Activated naive CD4-positive, alpha-beta T cell treated with anti-CD3 and anti-CD28 coated beads, Interleukin-2, amount 50 U/mL, for 24 hours (primary cell): ENCODE measurements around the gene SMIM10.
"Not testable (repeated sequence)": the region's sequence is repeated elsewhere in the genome, so short reads cannot be mapped to it uniquely, and the experiment has no call there.

Experiments
- H3K27ac Mint-ChIP-seq: one replicate; pipeline ENCODE4 v1.8.0; 2021; ENCODE audit warnings: mild to moderate bottlenecking, mixed read lengths
- H3K27me3 Mint-ChIP-seq: one replicate; pipeline ENCODE4 v1.8.0; 2021; ENCODE audit warnings: mixed read lengths
- H3K36me3 Mint-ChIP-seq: one replicate; pipeline ENCODE4 v1.8.0; 2021; ENCODE audit warnings: mixed read lengths
- H3K4me1 Mint-ChIP-seq: one replicate; pipeline ENCODE4 v1.8.0; 2021; ENCODE audit warnings: mixed read lengths
- H3K4me3 Mint-ChIP-seq: one replicate; pipeline ENCODE4 v1.8.0; 2021; ENCODE audit warnings: mild to moderate bottlenecking, mixed read lengths
- H3K9me3 Mint-ChIP-seq: one replicate; pipeline ENCODE4 v1.8.0; 2021; ENCODE audit warnings: mixed read lengths

SMIM10 gene

GRCh38 chrX:134990801-134991481, at the start of gene SMIM10:
Gene SMIM10, plus strand, starts transcription at chrX:134990991. Its CDS starts 105 bp downstream, at chrX:134991096.
- peaks cover under 1% of the 10 kb centered on the region for H3K36me3 Mint-ChIP-seq
- peak within 1 kb of the TSS; percentile 83 for H3K4me3 Mint-ChIP-seq
- no peak within 1 kb of the TSS for H3K27ac Mint-ChIP-seq
- H3K4me1 Mint-ChIP-seq = peaks cover 16% of the 10 kb centered on the region
- H3K9me3 Mint-ChIP-seq = no peaks in the 10 kb centered on the region
- peaks cover 15% of the 10 kb centered on the region for H3K27me3 Mint-ChIP-seq

- not testable (repeated sequence) for H3K36me3 Mint-ChIP-seq, H3K9me3 Mint-ChIP-seq, H3K4me1 Mint-ChIP-seq, H3K27me3 Mint-ChIP-seq, H3K27ac Mint-ChIP-seq, H3K4me3 Mint-ChIP-seq
These were observed 44.4 kb upstream of the SMIM10 start for GRCh38 chrX:134946364-134946763.

GRCh38 chrX:134948333-134949241, 42.2 kb upstream of the SMIM10 start:
- Mint-ChIP-seq H3K36me3 (no peaks in the 10 kb centered on the region), H3K4me3 (no peak overlapping the region), H3K27ac (no peak overlapping the region), H3K9me3 (no peaks in the 10 kb centered on the region), H3K27me3 (no peaks in the 10 kb centered on the region), H3K4me1 (no peaks in the 10 kb centered on the region)

GRCh38 chrX:134949271-134949670, 41.5 kb upstream of the SMIM10 start:
- Mint-ChIP-seq H3K36me3 (no peaks in the 10 kb centered on the region), H3K9me3 (no peaks in the 10 kb centered on the region), H3K4me3 (no peak overlapping the region), H3K4me1 (no peaks in the 10 kb centered on the region), H3K27me3 (no peaks in the 10 kb centered on the region), H3K27ac (no peak overlapping the region)

- H3K9me3 Mint-ChIP-seq = no peaks in the 10 kb centered on the region
- H3K27ac Mint-ChIP-seq = no peak overlapping the region
- H3K4me3 Mint-ChIP-seq = no peak overlapping the region
- H3K4me1 Mint-ChIP-seq = no peaks in the 10 kb centered on the region
- no peaks in the 10 kb centered on the region for H3K36me3 Mint-ChIP-seq
- H3K27me3 Mint-ChIP-seq = peaks cover 6% of the 10 kb centered on the region
These were observed 33.0 kb upstream of the SMIM10 start for GRCh38 chrX:134957836-134958235.

- peaks cover 13% of the 10 kb centered on the region for H3K27me3 Mint-ChIP-seq
- not testable (repeated sequence) for H3K36me3 Mint-ChIP-seq, H3K4me3 Mint-ChIP-seq, H3K9me3 Mint-ChIP-seq, H3K4me1 Mint-ChIP-seq, H3K27ac Mint-ChIP-seq
These were observed 30.4 kb upstream of the SMIM10 start for GRCh38 chrX:134960366-134960765.

- H3K4me3 Mint-ChIP-seq = no peak overlapping the region
- H3K36me3 Mint-ChIP-seq = no peaks in the 10 kb centered on the region
- H3K4me1 Mint-ChIP-seq = no peaks in the 10 kb centered on the region
- peaks cover 13% of the 10 kb centered on the region for H3K27me3 Mint-ChIP-seq
- no peaks in the 10 kb centered on the region for H3K9me3 Mint-ChIP-seq
- H3K27ac Mint-ChIP-seq = no peak overlapping the region
These were observed 27.8 kb upstream of the SMIM10 start for GRCh38 chrX:134963041-134963440.

- H3K4me1 Mint-ChIP-seq = no peaks in the 10 kb centered on the region
- H3K4me3 Mint-ChIP-seq = no peak overlapping the region
- H3K27ac Mint-ChIP-seq = no peak overlapping the region
- H3K36me3 Mint-ChIP-seq = no peaks in the 10 kb centered on the region
- peaks cover 3% of the 10 kb centered on the region for H3K27me3 Mint-ChIP-seq
- H3K9me3 Mint-ChIP-seq = no peaks in the 10 kb centered on the region
These were observed 21.1 kb upstream of the SMIM10 start for GRCh38 chrX:134969726-134970125.

- H3K4me3 Mint-ChIP-seq = no peak overlapping the region
- no peaks in the 10 kb centered on the region for H3K27me3 Mint-ChIP-seq
- no peaks in the 10 kb centered on the region for H3K9me3 Mint-ChIP-seq
- H3K4me1 Mint-ChIP-seq = no peaks in the 10 kb centered on the region
- no peak overlapping the region for H3K27ac Mint-ChIP-seq
- H3K36me3 Mint-ChIP-seq = no peaks in the 10 kb centered on the region
These were observed 18.9 kb upstream of the SMIM10 start for GRCh38 chrX:134971926-134972325.

GRCh38 chrX:134975516-134975915, 15.3 kb upstream of the SMIM10 start:
- Mint-ChIP-seq H3K9me3 (no peaks in the 10 kb centered on the region), H3K4me3 (no peak overlapping the region), H3K4me1 (no peaks in the 10 kb centered on the region), H3K27me3 (no peaks in the 10 kb centered on the region), H3K27ac (no peak overlapping the region), H3K36me3 (no peaks in the 10 kb centered on the region)

GRCh38 chrX:134981910-134982309, 8.9 kb upstream of the SMIM10 start:
- peaks cover 2% of the 10 kb centered on the region for H3K36me3 Mint-ChIP-seq
- H3K4me3 Mint-ChIP-seq = no peak overlapping the region
- H3K27me3 Mint-ChIP-seq = no peaks in the 10 kb centered on the region
- H3K9me3 Mint-ChIP-seq = no peaks in the 10 kb centered on the region
- H3K4me1 Mint-ChIP-seq = no peaks in the 10 kb centered on the region
- no peak overlapping the region for H3K27ac Mint-ChIP-seq

- H3K36me3 Mint-ChIP-seq = peaks cover 2% of the 10 kb centered on the region
- no peaks in the 10 kb centered on the region for H3K4me1 Mint-ChIP-seq
- H3K9me3 Mint-ChIP-seq = no peaks in the 10 kb centered on the region
- H3K4me3 Mint-ChIP-seq = no peak overlapping the region
- H3K27ac Mint-ChIP-seq = no peak overlapping the region
- no peaks in the 10 kb centered on the region for H3K27me3 Mint-ChIP-seq
These were observed 8.0 kb upstream of the SMIM10 start for GRCh38 chrX:134982748-134983147.

GRCh38 chrX:134985479-134985878, 5.3 kb upstream of the SMIM10 start:
- Mint-ChIP-seq H3K9me3 (no peaks in the 10 kb centered on the region), H3K4me3 (no peak overlapping the region), H3K27ac (no peak overlapping the region), H3K27me3 (peaks cover 6% of the 10 kb centered on the region), H3K4me1 (peaks cover 5% of the 10 kb centered on the region), H3K36me3 (peaks cover 2% of the 10 kb centered on the region)

GRCh38 chrX:134990475-134990800, 353 bp upstream of the SMIM10 start:
- peaks cover 15% of the 10 kb centered on the region for H3K27me3 Mint-ChIP-seq
- H3K4me3 Mint-ChIP-seq = peak overlapping the region; percentile 49
- H3K4me1 Mint-ChIP-seq = peaks cover 16% of the 10 kb centered on the region
- H3K36me3 Mint-ChIP-seq = peaks cover 2% of the 10 kb centered on the region
- H3K9me3 Mint-ChIP-seq = no peaks in the 10 kb centered on the region
- no peak overlapping the region for H3K27ac Mint-ChIP-seq

- no peaks in the 10 kb centered on the region for H3K9me3 Mint-ChIP-seq
- H3K27ac Mint-ChIP-seq = no peak overlapping the region
- no peak overlapping the region for H3K4me3 Mint-ChIP-seq
- H3K36me3 Mint-ChIP-seq = no peaks in the 10 kb centered on the region
- H3K4me1 Mint-ChIP-seq = no peaks in the 10 kb centered on the region
- no peaks in the 10 kb centered on the region for H3K27me3 Mint-ChIP-seq
These were observed 6.9 kb downstream of the SMIM10 start for GRCh38 chrX:134997646-134998045.

GRCh38 chrX:134998246-134998645, 7.5 kb downstream of the SMIM10 start:
- no peak overlapping the region for H3K27ac Mint-ChIP-seq
- no peaks in the 10 kb centered on the region for H3K9me3 Mint-ChIP-seq
- no peaks in the 10 kb centered on the region for H3K27me3 Mint-ChIP-seq

More at GRCh38 chrX:134998246-134998645, 7.5 kb downstream of the SMIM10 start:
- H3K4me1 Mint-ChIP-seq = no peaks in the 10 kb centered on the region
- H3K36me3 Mint-ChIP-seq = no peaks in the 10 kb centered on the region
- H3K4me3 Mint-ChIP-seq = no peak overlapping the region
